Activated T-cell treated with anti-CD3 and anti-CD28 coated beads, Interleukin-2, amount 50 U/mL, for 72 hours (primary cell): Measurements from ENCODE around the gene MPHOSPH6. TPM values are rescaled to one million over a fixed set of nuclear protein-coding genes. Genes with fewer than 3 reads are reported as not detected.
"Not testable (repeated sequence)": the region's sequence is repeated elsewhere in the genome, so short reads cannot be mapped to it uniquely, and the experiment has no call there.

ENCODE experiments used
- ATAC-seq, 2 donors: fragments of 150-1000 bp; cut with Tn5 transposase; replicated peaks in 1 of 2; 2 replicates each; pipeline ENCODE4 v1.10.0; 2021; ENCODE audit warnings: moderate library complexity in 2 of 2, mild to moderate bottlenecking in 1 of 2
- DNase-seq, 2 donors: peaks; one replicate each; pipeline ENCODE4 v3.0.0; 2021 to 2022; ENCODE audit warnings: mixed read lengths in 1 of 2
- H3K27ac Mint-ChIP-seq: one replicate; pipeline ENCODE4 v1.8.0; 2022; ENCODE audit warnings: mild to moderate bottlenecking, moderate library complexity, mixed read lengths
- H3K27me3 Mint-ChIP-seq: one replicate; pipeline ENCODE4 v1.8.0; 2022; ENCODE audit warnings: low read depth, mixed read lengths
- H3K36me3 Mint-ChIP-seq, 2 donors: one replicate each; pipeline ENCODE4 v1.8.0; 2022; ENCODE audit warnings: mixed read lengths in 2 of 2, mild to moderate bottlenecking in 1 of 2; ENCODE audit not compliant: insufficient read depth in 2 of 2
- H3K4me1 Mint-ChIP-seq: one replicate; pipeline ENCODE4 v1.8.0; 2022; ENCODE audit warnings: low read depth, mixed read lengths
- H3K4me3 Mint-ChIP-seq, 2 donors: one replicate each; pipeline ENCODE4 v1.8.0; 2022; ENCODE audit warnings: mild to moderate bottlenecking in 2 of 2, mixed read lengths in 2 of 2, moderate library complexity in 2 of 2
- H3K9me3 Mint-ChIP-seq, 2 donors: one replicate each; pipeline ENCODE4 v1.8.0; 2022; ENCODE audit warnings: mixed read lengths in 2 of 2
- total RNA-seq, 2 donors: library from RNA; stranded (reverse); gene quantifications; one replicate each; pipeline ENCODE4 v1.2.3, GENCODE V29; 2022

Gene MPHOSPH6
- total RNA-seq, 2 donors from 2014 or later: 27.2 to 31.7 TPM

DNA sequence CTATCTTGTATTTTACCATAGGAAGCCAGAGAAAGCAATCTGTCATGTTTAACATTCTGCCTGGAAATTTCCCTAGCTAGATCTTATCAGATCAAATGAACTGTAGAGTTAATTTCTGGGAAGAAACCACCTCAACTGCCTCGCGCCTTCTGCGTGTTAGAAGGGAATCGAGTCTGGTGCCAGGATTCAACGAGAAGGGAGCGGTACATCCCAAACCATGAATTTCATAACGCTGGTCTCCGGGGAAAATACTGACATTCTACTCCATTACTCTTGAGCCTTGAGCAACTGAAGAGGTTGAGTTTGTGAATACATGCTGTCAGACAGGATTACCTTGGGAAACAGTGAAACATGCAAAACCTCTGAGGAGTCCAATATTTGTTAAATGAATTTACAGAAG is 35.2 kb downstream of the MPHOSPH6 start:
- Mint-ChIP-seq H3K9me3 (no peaks in the 10 kb centered on the region), H3K36me3 (peaks cover 2 to 5% of the 10 kb centered on the region in 2 donors), H3K4me3 (no peak overlapping the region), H3K27ac (no peak overlapping the region), H3K27me3 (no peaks in the 10 kb centered on the region), H3K4me1 (peaks cover 19% of the 10 kb centered on the region)
- no peak for DNase-seq
- ATAC-seq: no peak

DNA sequence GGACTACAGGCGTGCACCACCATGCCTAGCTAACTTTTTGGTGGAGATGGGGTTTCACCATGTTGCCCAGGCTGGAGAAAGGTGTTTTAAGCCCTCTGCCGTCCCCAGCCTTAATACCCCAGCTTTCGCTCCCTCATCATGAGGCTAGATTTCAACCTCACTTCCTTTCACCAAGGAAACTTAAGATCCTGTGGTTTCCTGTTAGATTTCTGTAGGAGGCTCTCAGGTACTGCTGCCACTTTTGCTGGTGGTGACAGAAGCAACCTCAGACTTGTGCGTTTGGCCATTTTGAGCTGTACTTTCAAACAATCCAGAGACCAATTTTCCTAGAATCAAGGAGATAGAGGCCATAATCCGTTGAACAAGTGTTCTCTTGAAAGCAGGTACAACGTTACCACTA is 36.2 kb downstream of the MPHOSPH6 start:
- peak; percentile 71 to 78 for ATAC-seq
- Mint-ChIP-seq H3K36me3 (peaks cover 0 to 1% of the 10 kb centered on the region in 2 donors), H3K4me3 (peak overlapping the region; percentile 65 to 70)

DNA sequence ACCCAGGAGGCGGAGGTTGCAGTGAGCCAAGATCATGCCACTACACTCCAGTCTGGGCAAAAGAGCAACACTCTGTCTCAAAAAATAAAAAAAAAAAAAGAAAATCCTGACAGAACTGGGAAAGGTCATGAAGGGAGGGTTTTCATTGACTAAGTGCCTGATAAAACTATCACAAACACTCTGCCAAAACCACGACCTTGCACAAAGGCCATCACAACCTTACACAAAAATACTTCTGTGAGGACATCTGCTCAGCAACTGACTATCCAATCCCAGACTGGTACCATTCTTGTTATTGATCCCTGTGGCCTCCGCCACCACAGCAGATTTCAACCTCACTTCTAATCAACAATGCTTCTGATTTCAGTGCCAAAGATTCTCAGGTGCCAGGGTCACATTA is 40.1 kb downstream of the MPHOSPH6 start:
- ATAC-seq: no peak
- Mint-ChIP-seq H3K27ac (no peak overlapping the region), H3K9me3 (no peaks in the 10 kb centered on the region), H3K36me3 (no peaks in the 10 kb centered on the region), H3K4me3 (no peak overlapping the region), H3K4me1 (peaks cover 18% of the 10 kb centered on the region), H3K27me3 (no peaks in the 10 kb centered on the region)
- no peak for DNase-seq

More for the DNA sequence above, 36.2 kb downstream of the MPHOSPH6 start:
- H3K27me3 Mint-ChIP-seq: no peaks in the 10 kb centered on the region
- H3K9me3 Mint-ChIP-seq: no peaks in the 10 kb centered on the region
- H3K27ac Mint-ChIP-seq: peak overlapping the region; percentile 42
- H3K4me1 Mint-ChIP-seq: peaks cover 19% of the 10 kb centered on the region
- peak; percentile 1 to 4 for DNase-seq

DNA sequence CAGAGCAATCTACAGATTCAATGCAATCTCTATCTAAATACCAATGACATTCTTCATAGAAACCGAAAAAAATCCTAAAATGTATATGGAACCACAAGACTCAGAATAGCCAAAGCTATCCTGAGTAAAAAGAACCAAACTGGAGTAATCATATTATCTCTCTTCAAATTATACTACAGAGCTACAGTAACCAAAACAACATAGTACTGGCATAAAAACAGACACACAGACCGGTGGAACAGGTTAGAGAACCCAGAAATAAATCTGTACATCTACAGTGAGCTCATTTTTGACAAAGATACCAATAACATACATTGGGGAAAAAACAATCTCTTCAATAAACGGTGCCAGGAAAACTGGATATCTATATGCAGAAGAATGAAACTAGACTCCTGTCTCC is 45.4 kb downstream of the MPHOSPH6 start:
- Mint-ChIP-seq H3K9me3 (no peaks in the 10 kb centered on the region), H3K27ac (no peak overlapping the region), H3K4me3 (no peak overlapping the region), H3K36me3 (no peaks in the 10 kb centered on the region), H3K4me1 (no peaks in the 10 kb centered on the region), H3K27me3 (no peaks in the 10 kb centered on the region)
- DNase-seq (no peak), ATAC-seq (no peak)

DNA sequence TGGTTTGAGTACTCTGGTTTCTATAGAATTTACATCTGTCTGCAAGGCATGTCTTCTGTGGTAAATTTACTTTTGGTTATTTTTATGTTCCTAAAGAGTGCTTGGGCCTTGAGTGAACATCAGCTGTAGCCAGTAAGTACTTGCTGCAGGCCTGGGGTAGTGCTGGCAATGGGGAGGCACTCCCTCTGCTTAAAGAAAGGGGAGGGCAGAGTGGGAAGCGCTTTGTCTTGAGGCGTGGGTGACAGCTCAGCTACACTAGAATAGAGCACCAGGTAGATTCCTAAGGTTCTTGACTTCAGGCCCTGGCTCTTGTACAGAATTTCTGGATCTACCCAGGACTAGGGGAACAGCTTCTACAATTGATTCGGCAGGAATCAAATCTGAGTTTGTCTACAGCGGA is 50.6 kb downstream of the MPHOSPH6 start:
- no peak for ATAC-seq
- no peaks in the 10 kb centered on the region for H3K9me3 Mint-ChIP-seq

DNA sequence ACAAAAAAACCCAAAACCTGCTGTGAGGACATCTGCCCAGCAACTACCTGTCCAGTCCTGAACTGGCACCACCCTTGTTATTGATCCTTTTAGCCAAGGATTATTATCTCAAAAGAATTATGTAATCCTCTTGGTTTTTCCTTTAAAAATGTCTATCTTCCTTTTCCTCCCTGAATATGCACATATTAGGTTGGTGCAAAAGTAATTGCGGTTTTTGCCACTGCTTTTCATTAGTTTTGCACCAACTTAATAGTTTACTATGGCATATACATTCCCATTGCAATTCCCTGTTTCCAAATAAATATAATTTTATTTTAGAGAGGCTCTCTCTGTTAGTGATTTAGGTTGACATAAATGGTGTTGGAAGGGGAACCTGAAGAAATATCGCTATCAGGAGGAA is 51.3 kb downstream of the MPHOSPH6 start:
- Mint-ChIP-seq H3K4me3 (no peak overlapping the region), H3K27ac (no peak overlapping the region), H3K4me1 (no peaks in the 10 kb centered on the region), H3K9me3 (no peaks in the 10 kb centered on the region), H3K36me3 (no peaks in the 10 kb centered on the region), H3K27me3 (no peaks in the 10 kb centered on the region)
- no peak for DNase-seq
- no peak for ATAC-seq

More for the DNA sequence above, 50.6 kb downstream of the MPHOSPH6 start:
- H3K27me3 Mint-ChIP-seq: no peaks in the 10 kb centered on the region
- no peak overlapping the region for H3K27ac Mint-ChIP-seq
- H3K36me3 Mint-ChIP-seq: no peaks in the 10 kb centered on the region
- H3K4me3 Mint-ChIP-seq: no peak overlapping the region
- no peaks in the 10 kb centered on the region for H3K4me1 Mint-ChIP-seq
- no peak for DNase-seq

DNA sequence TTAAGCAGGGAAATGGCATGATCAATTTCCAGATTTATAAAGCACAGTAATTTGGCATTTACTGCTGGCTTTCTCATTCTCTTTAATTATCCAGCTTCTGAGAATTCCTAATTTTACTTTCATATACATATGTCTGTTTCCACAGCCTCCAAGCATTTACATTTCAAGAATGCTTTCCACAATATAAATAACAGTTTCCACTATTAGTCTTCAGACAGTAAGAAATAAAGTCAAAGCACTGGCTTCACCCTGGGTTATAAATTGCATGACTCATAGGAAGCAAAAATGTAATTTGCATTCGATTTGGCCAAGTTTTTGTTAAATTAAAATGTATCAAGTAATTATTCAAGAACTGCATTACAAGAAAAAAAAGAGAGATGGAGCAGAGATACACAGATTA is 53.5 kb downstream of the MPHOSPH6 start:
- H3K9me3 Mint-ChIP-seq: no peaks in the 10 kb centered on the region
- no peak overlapping the region for H3K4me3 Mint-ChIP-seq
- DNase-seq (no peak), ATAC-seq (no peak)
- no peaks in the 10 kb centered on the region for H3K4me1 Mint-ChIP-seq
- H3K27me3 Mint-ChIP-seq: no peaks in the 10 kb centered on the region
- H3K27ac Mint-ChIP-seq: no peak overlapping the region
- H3K36me3 Mint-ChIP-seq: no peaks in the 10 kb centered on the region

DNA sequence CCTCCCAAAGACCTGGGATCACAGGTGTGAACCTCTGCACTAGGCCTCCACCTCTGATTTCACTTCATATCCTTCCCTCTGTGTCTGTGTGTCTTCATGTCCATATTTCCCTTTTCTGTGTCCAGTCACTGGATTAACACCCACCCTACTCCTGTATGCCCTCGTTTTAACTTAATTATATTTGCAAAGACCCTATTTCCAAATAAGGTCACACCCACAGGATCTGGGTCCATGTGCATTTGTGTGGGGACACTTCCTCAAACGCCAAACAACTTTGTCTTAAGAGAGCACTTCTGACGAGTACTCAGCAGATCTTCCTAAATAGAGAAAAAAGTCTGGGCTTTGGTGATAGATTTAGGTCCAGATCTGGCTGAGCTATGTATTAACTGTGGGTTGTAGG is 56.3 kb downstream of the MPHOSPH6 start:
- ATAC-seq (no peak), DNase-seq (no peak)
- peaks cover 8% of the 10 kb centered on the region for H3K4me1 Mint-ChIP-seq
- H3K9me3 Mint-ChIP-seq: no peaks in the 10 kb centered on the region
- no peak overlapping the region for H3K27ac Mint-ChIP-seq
- peaks cover 10% of the 10 kb centered on the region for H3K27me3 Mint-ChIP-seq
- H3K36me3 Mint-ChIP-seq: no peaks in the 10 kb centered on the region
- H3K4me3 Mint-ChIP-seq: no peak overlapping the region

DNA sequence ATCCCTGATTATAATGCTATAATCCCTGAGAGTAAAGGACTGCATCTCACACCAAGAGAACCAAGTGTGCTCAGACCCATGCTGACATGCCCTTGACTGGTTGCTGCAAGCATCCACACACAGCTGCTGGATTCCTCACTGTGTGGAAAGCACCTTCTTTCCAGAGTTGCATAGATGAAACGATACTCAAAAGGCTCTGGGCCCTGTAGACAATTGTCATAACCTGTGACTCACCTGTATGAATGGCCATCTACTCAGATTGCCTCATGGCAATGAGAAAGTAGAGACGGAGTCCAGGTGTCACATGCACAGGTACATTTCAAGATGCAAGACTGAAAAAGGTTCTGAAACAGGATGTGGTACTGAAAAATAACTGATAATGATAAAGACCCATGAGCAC is 58.1 kb downstream of the MPHOSPH6 start:
- DNase-seq (peak in 1 of 2 donors; percentile 2), ATAC-seq (peak in 1 of 2 donors; percentile 64)
- no peaks in the 10 kb centered on the region for H3K36me3 Mint-ChIP-seq
- no peaks in the 10 kb centered on the region for H3K9me3 Mint-ChIP-seq
- no peak overlapping the region for H3K27ac Mint-ChIP-seq
- peaks cover 9% of the 10 kb centered on the region for H3K4me1 Mint-ChIP-seq
- peaks cover 12% of the 10 kb centered on the region for H3K27me3 Mint-ChIP-seq
- H3K4me3 Mint-ChIP-seq: no peak overlapping the region

DNA sequence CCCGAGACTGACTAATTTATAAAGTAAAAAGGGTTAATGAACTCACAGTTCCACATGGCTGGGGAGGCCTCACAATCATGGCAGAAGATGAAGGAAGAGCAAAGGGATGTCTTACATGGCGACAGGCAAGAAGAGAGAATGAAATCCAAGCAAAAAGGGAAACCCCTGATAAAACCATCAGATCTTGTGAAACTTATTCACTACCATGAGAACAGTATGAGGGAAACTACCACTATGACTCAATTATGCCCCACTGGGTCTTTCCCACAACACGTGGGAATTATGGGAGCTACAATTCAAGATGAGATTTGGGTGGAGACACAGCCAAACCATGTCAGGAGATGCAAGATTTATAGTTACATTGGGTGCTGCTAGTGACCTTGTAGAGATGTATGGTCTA is 60.8 kb downstream of the MPHOSPH6 start:
- not testable (repeated sequence) for H3K9me3 Mint-ChIP-seq, H3K4me1 Mint-ChIP-seq, H3K36me3 Mint-ChIP-seq, H3K27ac Mint-ChIP-seq, DNase-seq, H3K4me3 Mint-ChIP-seq
- ATAC-seq: peak in 1 of 2 donors; percentile 23
- peaks cover 15% of the 10 kb centered on the region for H3K27me3 Mint-ChIP-seq

DNA sequence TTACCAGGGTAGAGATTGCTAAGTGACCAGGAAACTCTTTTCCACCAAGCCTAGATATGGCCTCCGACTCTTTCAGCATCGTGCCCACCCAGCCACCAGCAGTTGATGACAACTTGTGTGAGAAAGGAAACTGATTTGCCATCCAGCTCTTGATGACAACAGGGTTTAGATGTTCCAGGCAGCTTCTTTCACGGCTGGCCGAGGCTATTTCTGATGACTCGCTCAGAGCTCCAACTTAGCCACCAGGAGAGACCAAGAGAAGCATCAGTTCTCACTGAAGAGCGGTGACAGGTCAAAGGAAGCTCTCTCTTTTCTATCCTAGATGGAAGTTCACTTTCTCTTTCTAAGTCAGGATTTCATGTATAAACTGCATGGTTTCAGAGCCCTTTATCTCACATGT is 61.2 kb downstream of the MPHOSPH6 start:
- no peak overlapping the region for H3K4me3 Mint-ChIP-seq
- H3K9me3 Mint-ChIP-seq: no peaks in the 10 kb centered on the region
- H3K27me3 Mint-ChIP-seq: peaks cover 15% of the 10 kb centered on the region
- no peak overlapping the region for H3K27ac Mint-ChIP-seq
- H3K4me1 Mint-ChIP-seq: peaks cover 9% of the 10 kb centered on the region
- DNase-seq: no peak
- no peak for ATAC-seq
- no peaks in the 10 kb centered on the region for H3K36me3 Mint-ChIP-seq

DNA sequence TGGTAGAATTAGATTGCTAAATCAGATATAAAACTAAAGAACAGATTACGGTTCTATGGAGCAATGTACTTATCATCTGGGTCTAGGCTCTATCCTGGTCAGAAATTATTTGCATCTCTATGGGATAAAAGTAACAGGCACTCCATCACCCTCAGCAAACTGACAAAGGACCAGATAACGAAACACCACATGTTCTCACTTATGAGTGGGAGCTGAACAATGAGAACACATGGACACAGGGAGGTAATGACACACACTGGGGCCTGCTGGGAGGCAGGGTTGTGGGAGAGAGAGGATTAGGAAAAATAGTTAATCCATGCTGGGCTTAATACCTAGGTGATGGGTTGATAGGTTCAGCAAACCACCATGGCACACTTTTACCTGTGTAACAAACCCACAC is 61.9 kb downstream of the MPHOSPH6 start:
- H3K4me3 Mint-ChIP-seq: no peak overlapping the region
- ATAC-seq (no peak), DNase-seq (no peak)
- peaks cover 9% of the 10 kb centered on the region for H3K4me1 Mint-ChIP-seq
- H3K27me3 Mint-ChIP-seq: peaks cover 15% of the 10 kb centered on the region
- no peak overlapping the region for H3K27ac Mint-ChIP-seq
- no peaks in the 10 kb centered on the region for H3K9me3 Mint-ChIP-seq
- H3K36me3 Mint-ChIP-seq: no peaks in the 10 kb centered on the region

DNA sequence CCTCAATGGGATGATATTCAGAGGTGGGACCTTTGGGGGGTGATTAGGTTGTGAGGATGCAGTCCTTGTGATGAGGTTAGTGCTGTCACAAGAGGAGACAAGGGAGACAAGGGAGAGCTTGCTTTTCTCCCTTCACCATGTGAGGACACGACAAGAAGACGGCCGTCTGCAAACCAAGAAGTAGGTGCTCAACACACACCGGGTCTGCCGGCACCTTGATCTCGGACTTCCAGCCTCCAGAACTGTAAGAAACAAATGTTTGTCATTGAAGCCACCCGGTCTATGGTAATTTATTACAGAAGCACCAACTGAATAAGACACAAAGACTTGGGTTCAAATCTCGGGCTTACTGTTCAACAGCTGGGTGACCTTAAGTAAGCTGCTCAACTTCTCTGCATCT is 64.9 kb downstream of the MPHOSPH6 start:
- H3K4me1 Mint-ChIP-seq: peaks cover 9% of the 10 kb centered on the region
- H3K4me3 Mint-ChIP-seq: no peak overlapping the region
- DNase-seq (no peak), ATAC-seq (no peak)
- H3K36me3 Mint-ChIP-seq: no peaks in the 10 kb centered on the region
- no peaks in the 10 kb centered on the region for H3K9me3 Mint-ChIP-seq
- H3K27ac Mint-ChIP-seq: no peak overlapping the region
- H3K27me3 Mint-ChIP-seq: peaks cover 13% of the 10 kb centered on the region
